HG03378 (cell line): ENCODE measurements around the gene TAF1C.
"Not testable (repeated sequence)": the region's sequence is repeated elsewhere in the genome, so short reads cannot be mapped to it uniquely, and the experiment has no call there.

ENCODE experiments used
- ATAC-seq: cut with Tn5 transposase; IDR thresholded peaks from one replicate; pipeline ENCODE4 v1.9.1; 2021; ENCODE audit warnings: mild to moderate bottlenecking, moderate library complexity; ENCODE audit not compliant: unreplicated experiment

The TAF1C gene, protein sequence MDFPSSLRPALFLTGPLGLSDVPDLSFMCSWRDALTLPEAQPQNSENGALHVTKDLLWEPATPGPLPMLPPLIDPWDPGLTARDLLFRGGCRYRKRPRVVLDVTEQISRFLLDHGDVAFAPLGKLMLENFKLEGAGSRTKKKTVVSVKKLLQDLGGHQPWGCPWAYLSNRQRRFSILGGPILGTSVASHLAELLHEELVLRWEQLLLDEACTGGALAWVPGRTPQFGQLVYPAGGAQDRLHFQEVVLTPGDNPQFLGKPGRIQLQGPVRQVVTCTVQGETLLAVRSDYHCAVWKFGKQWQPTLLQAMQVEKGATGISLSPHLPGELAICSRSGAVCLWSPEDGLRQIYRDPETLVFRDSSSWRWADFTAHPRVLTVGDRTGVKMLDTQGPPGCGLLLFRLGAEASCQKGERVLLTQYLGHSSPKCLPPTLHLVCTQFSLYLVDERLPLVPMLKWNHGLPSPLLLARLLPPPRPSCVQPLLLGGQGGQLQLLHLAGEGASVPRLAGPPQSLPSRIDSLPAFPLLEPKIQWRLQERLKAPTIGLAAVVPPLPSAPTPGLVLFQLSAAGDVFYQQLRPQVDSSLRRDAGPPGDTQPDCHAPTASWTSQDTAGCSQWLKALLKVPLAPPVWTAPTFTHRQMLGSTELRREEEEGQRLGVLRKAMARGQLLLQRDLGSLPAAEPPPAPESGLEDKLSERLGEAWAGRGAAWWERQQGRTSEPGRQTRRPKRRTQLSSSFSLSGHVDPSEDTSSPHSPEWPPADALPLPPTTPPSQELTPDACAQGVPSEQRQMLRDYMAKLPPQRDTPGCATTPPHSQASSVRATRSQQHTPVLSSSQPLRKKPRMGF

DNA sequence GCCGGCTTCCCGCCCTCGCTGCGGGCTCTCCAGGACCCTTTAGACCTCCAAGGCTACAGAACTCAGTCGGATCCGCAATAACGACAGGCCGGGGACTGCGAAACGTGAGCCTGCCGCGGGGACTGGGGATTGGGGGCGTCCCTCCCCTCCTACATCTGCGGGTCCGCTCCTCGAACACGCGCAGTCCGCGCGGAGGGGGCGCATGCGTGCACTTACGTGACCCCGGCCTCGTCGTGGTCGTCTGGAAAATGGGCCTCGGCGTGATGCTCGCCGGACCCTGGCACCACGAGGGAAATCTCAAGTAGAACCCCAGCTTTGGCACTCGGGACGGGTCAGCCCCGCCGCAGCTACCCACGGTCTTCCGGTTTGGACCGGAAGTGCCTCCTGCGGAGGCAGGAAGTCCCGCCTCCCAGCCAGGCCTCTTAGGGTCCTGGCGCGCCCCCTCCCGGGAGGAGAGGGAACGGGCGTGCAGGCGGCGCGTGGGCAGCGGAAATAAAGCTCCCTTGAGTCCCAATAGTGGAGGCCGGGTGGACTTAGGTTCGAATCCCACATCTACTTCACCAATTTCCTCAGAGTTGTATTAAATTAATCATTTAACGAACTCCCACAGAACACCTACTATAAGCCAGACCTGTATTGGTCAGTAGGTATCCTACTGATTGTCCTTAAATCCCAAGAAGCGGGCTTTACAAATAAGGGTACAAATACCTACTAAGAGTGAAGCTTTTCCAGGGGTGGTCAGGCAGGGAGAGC, at the start of gene TAF1C:
TSS of gene TAF1C (minus strand) at position 373 of the 753 bp plus-strand sequence. CDS start 2,069 bp downstream, outside the sequence.
- ATAC-seq: peak; percentile 72

DNA sequence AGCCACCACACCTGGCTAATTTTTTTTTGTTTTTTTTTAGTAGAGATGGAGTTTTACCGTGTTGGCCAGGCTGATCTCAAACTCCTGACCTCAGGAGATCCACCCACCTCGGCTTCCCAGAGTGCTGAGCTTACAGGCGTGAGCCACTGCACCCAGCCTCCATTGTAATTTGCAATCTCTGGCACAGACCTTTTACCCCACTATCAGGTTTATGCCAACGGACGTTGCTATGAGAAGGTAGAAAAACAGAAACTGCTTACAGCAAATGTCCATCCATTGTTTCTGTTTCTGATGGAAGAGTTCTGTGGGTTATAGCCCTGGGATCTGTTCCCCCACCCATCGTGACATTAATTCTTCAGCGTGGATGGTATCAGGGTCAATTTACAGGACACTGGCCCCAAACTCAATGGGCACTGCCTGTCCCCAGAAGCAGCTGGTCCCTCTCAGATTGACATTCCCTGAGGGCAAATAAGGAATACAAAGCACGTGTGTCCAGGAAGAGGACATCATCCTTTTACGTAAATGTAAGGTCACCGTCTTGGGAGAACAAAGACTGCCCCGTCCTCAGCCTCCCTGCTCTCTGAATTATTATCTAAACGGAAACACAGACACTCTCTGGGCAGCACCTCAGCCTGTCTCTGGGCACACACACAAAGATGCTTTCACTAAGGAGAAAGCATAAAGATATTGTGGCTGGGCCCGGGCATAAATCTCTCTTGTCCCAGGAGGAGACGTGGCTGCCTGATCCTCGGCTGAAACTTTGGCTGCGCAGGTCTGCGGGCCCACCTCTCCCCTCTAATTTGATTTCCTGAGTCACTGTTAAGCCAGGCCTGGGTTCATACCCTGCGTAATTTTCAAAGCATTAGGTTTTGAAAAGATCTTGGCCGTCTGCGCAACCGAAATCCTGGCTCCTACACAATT, 47.7 kb upstream of the TAF1C start:
- ATAC-seq: no peak

DNA sequence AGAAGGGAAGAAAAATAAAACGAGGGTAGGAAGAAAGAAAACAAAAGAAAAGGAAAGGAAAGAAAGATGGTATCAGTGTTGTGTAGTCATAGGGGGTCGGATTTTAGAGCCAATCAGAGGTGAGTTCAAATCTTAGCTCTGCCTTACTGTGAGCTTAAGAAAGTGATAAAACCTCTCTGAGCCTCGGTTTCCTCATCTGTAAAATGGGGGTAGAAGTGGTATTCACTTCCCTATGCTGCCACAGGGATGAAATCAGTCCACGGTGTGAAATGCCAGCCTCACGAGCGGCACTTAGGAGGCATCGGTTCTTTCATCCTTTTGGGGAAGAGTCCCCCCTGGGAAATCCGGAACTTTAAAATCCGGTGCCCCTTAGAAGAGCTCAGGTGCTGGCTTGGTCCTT, 46.9 kb upstream of the TAF1C start:
- no peak for ATAC-seq

DNA sequence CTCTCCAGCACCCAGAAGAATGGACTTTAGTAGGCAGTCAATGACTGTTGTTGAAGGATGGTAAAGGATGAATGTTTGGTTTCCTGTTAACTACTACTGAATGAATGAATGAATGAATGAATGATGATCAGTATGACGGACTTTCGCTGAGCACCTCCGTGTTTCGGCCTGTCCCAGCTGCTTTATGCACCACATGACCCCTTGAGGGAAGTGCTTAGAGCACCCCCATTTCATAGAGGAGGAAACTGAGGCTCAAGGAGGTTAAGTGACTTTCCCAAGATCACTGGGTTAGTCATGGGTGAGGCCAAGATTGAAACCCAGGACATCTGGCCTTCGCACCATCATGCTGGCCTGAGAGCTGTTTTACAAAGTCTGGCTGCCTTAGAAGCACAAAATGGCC, 46.1 kb upstream of the TAF1C start:
- ATAC-seq: no peak

DNA sequence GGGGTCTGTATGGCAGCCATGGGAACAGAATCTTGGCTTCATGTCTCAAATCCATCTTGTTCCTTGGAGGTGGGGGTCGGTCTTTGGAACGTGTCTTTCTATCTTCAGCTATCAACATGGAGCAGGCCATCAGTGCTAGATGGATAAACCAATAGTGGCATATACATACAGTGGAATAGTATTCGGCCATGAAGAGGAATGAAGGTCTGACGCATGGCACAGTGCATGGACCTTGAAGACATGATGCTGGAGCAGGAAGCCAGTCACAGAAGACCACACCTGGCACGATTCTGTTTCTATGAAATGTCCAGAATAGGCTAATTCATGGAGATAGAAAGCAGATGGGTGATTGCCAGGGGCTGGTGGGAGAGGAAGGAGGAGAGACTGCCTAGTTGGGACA, 45.2 kb upstream of the TAF1C start:
- ATAC-seq: no peak

DNA sequence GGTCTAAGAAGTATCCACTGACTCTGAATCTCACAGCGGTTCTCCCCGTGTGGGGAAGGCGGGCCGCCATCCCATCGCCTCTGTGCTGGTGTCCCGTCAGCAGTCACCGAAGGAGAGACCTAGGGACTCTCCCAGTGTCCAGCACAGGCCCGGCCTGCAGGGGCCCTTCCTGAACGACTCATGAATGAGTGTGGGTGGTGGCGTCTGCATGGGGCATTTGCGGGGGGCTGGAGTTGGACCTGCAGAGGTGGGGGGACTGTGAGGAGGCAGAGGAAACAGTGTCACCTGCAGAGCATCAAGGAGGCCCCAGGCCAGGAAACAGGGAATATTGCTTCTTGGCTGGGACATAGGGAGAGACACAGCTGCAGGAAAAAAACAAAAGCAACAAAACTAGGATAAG, 42.6 kb upstream of the TAF1C start:
- ATAC-seq: no peak

DNA sequence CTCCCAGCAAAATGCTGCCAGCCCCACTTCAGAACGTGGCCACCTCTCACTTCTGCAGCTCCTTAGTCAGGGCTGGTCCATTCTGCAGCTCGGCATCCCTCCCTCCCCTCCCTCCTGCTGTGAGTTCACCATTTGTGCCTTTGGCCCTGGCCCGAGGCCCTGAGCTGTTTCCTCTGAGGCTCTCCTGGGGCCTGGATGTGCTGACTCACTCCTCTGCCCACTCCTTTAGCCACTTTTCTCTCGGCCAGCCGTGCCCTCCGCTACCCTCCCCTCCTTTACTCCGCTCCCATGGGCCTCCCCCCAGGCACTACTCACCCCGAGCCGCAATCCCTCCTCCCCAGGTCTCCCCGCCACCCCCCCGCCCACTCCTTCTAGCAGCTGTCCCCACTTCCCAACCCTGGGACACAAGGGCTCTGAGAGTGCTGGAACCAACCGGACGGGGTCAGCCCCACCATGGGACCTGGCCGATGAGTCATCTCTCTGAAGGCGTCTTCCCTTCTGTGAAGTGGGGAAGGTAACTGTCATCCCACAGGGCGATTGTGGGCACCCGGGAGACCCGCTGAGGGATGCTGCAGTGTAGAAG, 41.5 kb upstream of the TAF1C start:
- no peak for ATAC-seq

DNA sequence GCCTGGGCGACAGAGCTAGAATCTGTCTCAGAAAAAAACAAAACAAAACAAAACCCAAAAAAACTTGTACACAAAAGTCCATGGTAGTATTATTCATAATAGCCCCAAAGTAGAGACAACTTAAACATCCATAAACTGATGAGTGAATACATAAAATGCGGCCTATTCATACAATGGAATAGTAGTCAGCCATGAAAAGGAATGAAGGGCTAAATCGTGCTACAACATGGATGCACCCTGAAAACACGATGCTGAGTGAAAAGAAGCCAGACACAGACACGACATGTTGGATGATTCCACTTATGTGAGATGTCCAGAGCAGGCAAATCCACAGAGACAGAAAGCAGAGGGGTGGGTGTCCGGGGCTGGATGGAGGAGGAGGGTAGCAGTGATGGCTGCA, 40.7 kb upstream of the TAF1C start:
- ATAC-seq: no peak

DNA sequence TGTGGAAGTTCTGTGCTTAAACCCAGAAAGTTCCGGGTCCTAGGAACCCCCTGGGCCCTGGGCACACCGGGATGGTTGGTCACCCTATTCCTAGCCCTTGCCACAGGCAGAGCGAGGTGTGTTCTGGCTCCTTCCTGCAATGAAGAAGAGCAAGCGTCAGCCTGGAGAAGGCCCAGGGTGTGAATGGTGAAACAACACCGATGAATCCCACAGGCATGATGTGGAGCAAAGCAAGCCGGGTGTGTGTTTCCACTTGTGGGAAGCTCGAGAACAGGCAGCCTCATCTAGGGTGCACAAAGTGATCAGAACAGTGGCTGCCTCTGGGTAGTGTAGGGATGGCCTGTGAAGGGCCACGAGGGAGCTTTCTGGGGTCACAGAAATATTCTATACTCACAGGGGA, 39.2 kb upstream of the TAF1C start:
- ATAC-seq: no peak

DNA sequence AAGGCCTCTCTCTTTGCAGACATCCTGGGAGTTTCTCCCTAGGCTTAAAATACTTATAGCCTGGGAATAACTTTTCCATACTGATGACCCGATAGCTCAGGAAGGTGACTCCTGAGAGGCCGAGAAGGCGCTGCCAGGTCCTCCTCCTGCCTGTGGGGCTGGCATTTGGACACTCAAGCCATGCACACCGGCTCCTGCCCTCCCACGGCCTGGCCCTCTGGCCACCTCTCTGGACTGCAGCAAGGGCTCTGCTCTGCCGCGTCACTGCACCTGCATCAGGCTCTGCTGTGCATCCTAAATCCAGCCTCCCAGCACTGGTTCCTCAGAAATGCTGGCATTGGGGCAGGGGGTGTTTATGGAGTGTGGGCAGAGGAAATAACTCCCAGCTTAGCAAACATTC, 38.7 kb upstream of the TAF1C start:
- ATAC-seq: no peak

DNA sequence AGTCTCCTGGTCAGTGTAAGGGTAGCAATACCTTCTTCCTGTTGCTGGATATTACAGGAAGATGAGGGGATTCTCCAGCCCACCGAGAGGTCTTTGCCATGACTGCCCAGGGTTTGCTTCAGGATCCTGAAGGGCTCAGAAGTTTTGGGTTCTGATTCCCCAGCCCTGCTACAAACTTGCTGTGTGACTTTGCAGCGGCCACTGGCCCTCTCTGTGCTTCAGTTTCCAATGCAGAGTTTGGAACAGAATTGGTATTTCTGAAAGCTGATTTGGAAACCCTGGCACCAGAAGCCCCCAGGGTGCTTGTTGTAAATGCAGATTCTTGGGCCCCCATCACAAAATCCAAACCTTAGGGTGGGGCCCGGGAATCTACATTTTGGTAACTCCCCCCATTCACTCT, 38.3 kb upstream of the TAF1C start:
- ATAC-seq: no peak

DNA sequence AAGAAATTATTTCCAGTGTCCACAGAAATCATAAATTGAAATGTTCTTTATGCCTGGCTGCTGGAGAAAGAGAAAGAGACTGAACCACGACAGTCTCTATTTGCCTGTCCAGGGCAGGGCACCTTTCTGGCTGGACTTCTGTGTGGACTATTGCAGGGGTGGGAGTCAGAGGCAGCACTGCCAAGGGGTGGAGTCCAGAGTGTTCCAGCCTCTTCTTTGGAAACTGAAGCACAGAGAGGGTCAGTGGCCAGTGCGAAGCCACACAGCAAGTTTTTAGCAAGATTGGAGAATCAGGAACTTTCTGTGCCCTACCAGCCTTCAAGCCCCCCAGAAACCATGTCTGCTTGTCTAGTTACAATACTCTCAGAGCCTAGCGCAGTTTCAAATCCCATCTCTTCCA, 37.7 kb upstream of the TAF1C start:
- ATAC-seq: no peak

DNA sequence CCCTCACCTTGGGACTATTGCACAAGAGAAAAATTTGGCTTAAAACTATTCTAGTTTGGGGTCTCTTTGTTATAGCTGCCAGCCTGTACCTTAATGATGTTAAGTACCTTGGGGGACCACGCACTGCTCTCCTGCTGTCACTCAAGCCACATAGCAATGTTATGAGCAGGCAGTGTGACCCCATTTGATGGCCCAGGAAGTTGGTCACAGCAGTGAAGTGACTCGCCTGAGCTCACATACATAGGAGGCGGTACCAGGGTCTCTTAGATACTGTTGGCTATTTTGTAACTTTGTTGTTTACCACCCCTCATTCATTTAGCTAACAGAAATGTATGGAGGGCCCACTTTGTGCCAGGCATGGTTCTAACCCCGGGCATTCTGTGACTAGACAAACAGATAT, 36.6 kb upstream of the TAF1C start:
- ATAC-seq: no peak

DNA sequence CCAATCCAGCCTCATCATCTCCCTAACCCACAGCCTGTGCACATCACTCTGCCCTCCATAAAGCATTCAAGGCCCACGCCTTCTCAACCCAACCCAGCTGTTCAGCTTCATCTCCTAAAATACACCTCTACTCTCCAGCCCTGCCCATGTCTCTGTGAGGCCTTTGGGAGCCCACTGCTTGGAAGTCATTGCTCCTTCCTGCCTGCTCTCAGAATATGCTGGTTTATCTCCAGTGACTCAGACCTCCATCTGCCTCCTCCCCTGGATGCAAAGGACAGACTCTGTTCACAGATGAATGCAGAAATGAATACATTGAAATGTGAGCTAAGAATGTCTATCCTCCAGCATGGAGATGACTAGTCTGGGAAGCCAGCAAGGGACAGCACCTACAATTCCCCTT, 34.0 kb upstream of the TAF1C start:
- no peak for ATAC-seq

DNA sequence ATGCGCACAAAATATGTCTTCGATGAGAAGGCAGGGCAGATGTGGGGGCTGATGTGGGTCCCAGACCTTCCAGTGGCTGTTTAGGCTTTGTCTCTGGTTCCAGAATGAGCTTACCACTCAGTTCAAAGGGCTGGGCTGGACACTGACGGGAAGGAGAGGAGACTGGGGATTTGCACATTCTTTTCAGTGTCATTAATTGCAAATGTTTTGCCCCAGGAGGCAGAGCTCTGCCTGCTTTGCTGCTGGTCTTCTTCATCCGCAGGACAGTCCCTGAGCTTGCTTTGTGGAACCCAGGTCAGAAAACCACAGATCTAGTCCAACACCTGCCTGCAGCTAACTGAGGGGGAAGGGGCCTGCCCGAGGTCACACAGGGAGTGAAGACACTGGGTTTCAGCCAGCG, 32.1 kb upstream of the TAF1C start:
- no peak for ATAC-seq

DNA sequence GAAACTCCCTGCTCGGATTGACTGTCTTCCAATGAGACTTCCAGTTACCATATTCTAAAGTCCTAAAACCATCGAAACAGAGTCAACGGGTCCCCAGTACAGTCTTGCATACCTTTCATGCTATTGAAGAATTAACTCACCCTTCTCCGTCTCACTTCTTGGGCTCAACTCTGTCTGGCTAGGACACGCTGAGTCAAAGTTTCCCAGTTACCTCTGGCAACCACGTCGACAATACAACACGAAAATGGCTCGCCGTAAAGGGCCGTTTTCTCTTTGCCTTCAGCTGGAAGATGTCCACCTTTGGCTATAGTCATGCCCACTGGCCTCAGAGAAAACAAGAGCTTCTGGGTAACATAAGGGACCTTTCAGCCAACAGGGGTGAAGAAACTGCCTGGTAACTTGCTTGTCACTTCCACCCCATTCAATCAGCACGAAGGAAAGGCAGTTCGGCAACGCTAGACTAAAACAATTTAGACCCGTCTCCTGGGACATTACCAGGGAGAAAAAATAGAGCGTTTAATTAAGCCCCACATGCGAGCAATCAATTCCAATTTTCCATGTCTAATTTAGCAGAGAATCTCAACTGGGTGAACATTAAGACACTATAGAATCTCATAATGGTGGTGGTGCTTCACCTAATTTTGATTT, 31.4 kb upstream of the TAF1C start:
- ATAC-seq: no peak

DNA sequence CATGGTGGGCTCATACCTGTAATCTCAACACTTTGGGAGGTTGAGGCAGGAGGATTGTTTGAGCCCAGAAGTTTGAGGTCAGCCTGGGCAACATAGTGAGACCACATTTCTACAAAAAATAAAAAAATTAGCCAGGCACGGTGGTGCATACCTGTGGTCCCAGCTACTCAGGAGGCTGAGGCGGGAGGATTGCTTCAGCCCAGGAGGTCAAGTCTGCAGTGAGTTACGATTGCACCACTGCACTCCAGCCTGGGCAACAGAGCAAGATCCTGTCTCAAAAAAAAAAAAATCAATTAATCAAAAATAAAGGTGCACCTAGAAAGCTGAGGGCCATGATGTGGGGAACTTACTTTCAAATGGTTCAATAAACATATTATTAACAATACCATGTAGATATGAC, 29.3 kb upstream of the TAF1C start:
- ATAC-seq: not testable (repeated sequence)

DNA sequence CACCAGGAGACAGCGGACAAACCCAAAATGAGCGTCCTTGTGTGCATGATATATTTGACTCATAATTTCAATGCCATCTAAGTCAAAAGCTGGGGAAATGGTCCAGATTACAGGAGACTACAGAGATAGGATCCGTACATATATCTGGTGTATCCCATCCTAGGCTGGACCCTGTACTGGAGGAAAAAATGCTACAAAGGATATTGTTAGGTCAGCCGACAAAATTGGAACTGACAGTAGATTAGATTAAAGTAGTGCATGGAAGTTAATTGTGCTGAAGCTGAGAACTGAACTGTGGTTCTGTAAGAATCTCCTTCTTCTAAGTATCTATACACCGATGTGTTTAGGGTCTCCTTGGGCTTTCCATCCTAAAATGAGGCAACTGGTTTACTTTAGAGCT, 28.7 kb upstream of the TAF1C start:
- ATAC-seq: no peak

DNA sequence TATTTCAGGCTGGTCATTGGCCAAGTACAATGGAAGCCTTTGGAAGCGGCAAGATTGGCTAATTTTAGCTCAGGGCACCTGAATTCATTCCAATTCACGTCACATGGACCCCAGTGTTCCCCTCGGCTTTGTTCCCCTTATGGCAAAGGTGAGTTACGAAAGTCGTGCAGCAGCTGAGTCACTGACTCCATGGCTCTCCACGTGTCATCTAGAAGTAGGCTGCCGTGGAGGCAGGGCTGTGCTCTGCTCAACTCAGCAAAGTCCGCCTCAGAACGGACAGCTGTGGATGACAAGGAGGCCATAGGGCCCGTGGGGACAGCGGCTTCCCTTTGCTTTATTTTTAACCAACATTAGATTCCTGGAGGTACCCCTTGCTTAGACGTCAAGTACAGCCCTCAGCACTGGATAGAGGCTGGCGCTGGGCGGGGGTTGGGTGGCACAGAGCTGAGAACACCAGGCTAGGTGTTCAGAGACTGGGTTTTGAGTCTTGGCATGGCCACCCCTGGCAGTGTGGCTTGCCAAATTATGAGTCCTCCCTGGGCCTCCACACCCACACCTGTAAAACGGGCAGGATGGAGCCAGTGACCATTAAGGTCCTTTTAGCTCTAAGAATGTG, 27.7 kb upstream of the TAF1C start:
- ATAC-seq: no peak
